DOHH2 (cell line): Measurements from ENCODE around the gene ZNF778.
"Not testable (repeated sequence)": the region's sequence is repeated elsewhere in the genome, so short reads cannot be mapped to it uniquely, and the experiment has no call there.

ENCODE experiments used
- H3F3A ChIP-seq: fragments of 200-600 bp; sonication (generic), shearing (Covaris generic); 2 replicates; pipeline ENCODE4 v1.6.0; 2016; ENCODE audit warnings: antibody characterized with exemption, mild to moderate bottlenecking; ENCODE audit not compliant: control insufficient read depth, insufficient read depth
- H3K27ac ChIP-seq: fragments of 200-600 bp; sonication (generic); 2 replicates; pipeline ENCODE4 v1.5.1; 2014; ENCODE audit warnings: low read depth, mild to moderate bottlenecking, low read length, moderate library complexity
- H3K27me3 ChIP-seq: fragments of 200-600 bp; sonication (generic); 2 replicates; pipeline ENCODE4 v1.6.1; 2014; ENCODE audit warnings: mild to moderate bottlenecking, low read length, mixed read lengths; ENCODE audit not compliant: control insufficient read depth
- H3K36me3 ChIP-seq: fragments of 200-600 bp; sonication (generic); 2 replicates; pipeline ENCODE4 v1.6.1; 2014; ENCODE audit warnings: mild to moderate bottlenecking, low read length, moderate library complexity, mixed read lengths; ENCODE audit not compliant: control insufficient read depth
- H3K4me1 ChIP-seq: fragments of 200-600 bp; sonication (generic); 2 replicates; pipeline ENCODE4 v1.6.1; 2014; ENCODE audit warnings: mild to moderate bottlenecking, low read length, mixed read lengths; ENCODE audit not compliant: control insufficient read depth
- H3K4me2 ChIP-seq: fragments of 200-600 bp; sonication (generic); 2 replicates; pipeline ENCODE4 v1.6.0; 2014; ENCODE audit warnings: mild to moderate bottlenecking, low read length, moderate library complexity
- H3K4me3 ChIP-seq: fragments of 200-600 bp; sonication (generic); 2 replicates; pipeline ENCODE4 v1.5.1; 2014; ENCODE audit warnings: mild to moderate bottlenecking, low read length, mixed read lengths
- H3K79me2 ChIP-seq: fragments of 200-600 bp; sonication (generic); 2 replicates; pipeline ENCODE4 v1.6.1; 2014; ENCODE audit warnings: mild to moderate bottlenecking, low read length, mixed read lengths; ENCODE audit not compliant: control insufficient read depth
- H3K9me2 ChIP-seq: fragments of 200-600 bp; sonication (generic); replicated peaks from 2 replicates; pipeline ENCODE4 v1.6.1; 2014; ENCODE audit warnings: mild to moderate bottlenecking, low read length, mixed read lengths; ENCODE audit not compliant: control insufficient read depth
- H3K9me3 ChIP-seq: fragments of 200-600 bp; sonication (generic); 2 replicates; pipeline ENCODE4 v1.6.1; 2014; ENCODE audit warnings: antibody characterized with exemption, low read length, mixed read lengths; ENCODE audit not compliant: control insufficient read depth, insufficient read depth
- H4K20me1 ChIP-seq: fragments of 200-600 bp; sonication (generic); 2 replicates; pipeline ENCODE4 v1.6.0; 2014; ENCODE audit warnings: low read depth, mild to moderate bottlenecking, antibody characterized with exemption, low read length, moderate library complexity; ENCODE audit not compliant: control insufficient read depth, insufficient read depth
- EZH2phosphoT487 ChIP-seq: fragments of 200-600 bp; sonication (generic); IDR thresholded peaks from 2 replicates; pipeline ENCODE4 v1.6.1; 2017; ENCODE audit warnings: borderline replicate concordance, mild to moderate bottlenecking, antibody characterized with exemption, low read length, moderate library complexity, mixed read lengths
- TF ChIP-seq, protein P1 (sequence below): fragments of 200-600 bp; sonication (generic); IDR thresholded peaks from one replicate; pipeline ENCODE4 v1.5.1; 2014; ENCODE audit warnings: antibody characterized with exemption, mild to moderate bottlenecking, low read depth, low read length; ENCODE audit not compliant: poor library complexity, severe bottlenecking

ZNF778 gene

DNA sequence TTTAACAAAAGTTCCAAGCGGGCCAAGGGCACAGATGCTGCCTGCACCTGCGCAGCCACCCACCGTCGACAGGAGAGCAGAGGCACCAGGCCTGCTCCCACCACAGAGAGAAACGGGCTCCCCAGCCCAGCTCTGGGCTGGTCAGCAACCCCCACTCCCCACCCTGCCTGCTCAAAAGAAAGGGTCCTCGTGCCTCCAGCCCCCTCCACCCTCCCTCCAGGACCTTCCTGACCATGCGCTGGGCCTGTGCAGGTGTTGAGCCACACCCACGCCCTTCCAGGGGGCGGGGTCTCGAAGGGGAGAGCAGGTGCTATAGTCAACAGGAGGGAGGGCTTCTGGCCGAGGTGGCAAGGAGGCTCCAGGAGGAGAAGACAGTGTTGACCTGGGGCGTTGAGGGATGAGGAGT is 25.3 kb downstream of the ZNF778 start:
- H3K4me3 ChIP-seq = no peak overlapping the region
- H3K27ac ChIP-seq = no peak overlapping the region
- TF ChIP-seq, protein P1, sequence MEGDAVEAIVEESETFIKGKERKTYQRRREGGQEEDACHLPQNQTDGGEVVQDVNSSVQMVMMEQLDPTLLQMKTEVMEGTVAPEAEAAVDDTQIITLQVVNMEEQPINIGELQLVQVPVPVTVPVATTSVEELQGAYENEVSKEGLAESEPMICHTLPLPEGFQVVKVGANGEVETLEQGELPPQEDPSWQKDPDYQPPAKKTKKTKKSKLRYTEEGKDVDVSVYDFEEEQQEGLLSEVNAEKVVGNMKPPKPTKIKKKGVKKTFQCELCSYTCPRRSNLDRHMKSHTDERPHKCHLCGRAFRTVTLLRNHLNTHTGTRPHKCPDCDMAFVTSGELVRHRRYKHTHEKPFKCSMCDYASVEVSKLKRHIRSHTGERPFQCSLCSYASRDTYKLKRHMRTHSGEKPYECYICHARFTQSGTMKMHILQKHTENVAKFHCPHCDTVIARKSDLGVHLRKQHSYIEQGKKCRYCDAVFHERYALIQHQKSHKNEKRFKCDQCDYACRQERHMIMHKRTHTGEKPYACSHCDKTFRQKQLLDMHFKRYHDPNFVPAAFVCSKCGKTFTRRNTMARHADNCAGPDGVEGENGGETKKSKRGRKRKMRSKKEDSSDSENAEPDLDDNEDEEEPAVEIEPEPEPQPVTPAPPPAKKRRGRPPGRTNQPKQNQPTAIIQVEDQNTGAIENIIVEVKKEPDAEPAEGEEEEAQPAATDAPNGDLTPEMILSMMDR = no peak
- TF ChIP-seq EZH2phosphoT487 = no peak
- H4K20me1 ChIP-seq = no peaks in the 10 kb centered on the region
- peaks cover 12% of the 10 kb centered on the region for H3K79me2 ChIP-seq
- no peaks in the 10 kb centered on the region for H3K9me2 ChIP-seq
- peaks cover 3% of the 10 kb centered on the region; the same call in 1 of the 2 replicates for H3K36me3 ChIP-seq
- H3K4me1 ChIP-seq = peaks cover 26% of the 10 kb centered on the region
- no peaks in the 10 kb centered on the region for H3K27me3 ChIP-seq
- peaks cover 4% of the 10 kb centered on the region; the same call in 1 of the 2 replicates for H3K9me3 ChIP-seq
- peak overlapping the region; percentile 31; the same call in 1 of the 2 replicates for H3K4me2 ChIP-seq
- H3F3A ChIP-seq = peaks cover 8% of the 10 kb centered on the region

DNA sequence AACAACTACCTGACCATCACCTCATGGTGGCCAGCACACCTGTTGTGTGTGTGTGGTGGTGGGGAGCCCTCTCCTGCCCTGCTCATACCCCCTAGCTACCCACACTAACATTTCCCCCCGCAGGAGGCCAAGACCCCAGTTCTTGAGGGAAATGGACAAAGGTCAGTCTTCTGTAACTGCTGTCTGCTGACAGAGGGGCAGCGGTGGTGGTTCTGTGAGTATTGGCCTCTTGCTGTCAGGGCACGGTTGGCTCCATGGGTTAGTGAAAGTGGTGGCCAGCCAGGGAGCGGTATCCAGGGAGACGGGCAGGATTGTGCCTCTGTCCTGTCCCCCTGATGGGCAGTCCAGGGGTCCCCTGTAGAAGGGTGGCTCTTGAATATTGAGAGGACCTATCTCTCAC is 26.2 kb downstream of the ZNF778 start:
- Histone ChIP-seq H3K4me3 (no peak overlapping the region), H3K27ac (no peak overlapping the region), H3K79me2 (peaks cover 12% of the 10 kb centered on the region), H3K9me3 (peaks cover 4% of the 10 kb centered on the region; the same call in 1 of the 2 replicates), H3K4me1 (peaks cover 26% of the 10 kb centered on the region), H3F3A (peaks cover 5% of the 10 kb centered on the region; the same call in 1 of the 2 replicates), H4K20me1 (no peaks in the 10 kb centered on the region), H3K4me2 (no peak overlapping the region), H3K27me3 (no peaks in the 10 kb centered on the region), H3K9me2 (no peaks in the 10 kb centered on the region), H3K36me3 (peaks cover 3% of the 10 kb centered on the region; the same call in 1 of the 2 replicates)
- no peak for TF ChIP-seq EZH2phosphoT487
- TF ChIP-seq, protein P1 = no peak

DNA sequence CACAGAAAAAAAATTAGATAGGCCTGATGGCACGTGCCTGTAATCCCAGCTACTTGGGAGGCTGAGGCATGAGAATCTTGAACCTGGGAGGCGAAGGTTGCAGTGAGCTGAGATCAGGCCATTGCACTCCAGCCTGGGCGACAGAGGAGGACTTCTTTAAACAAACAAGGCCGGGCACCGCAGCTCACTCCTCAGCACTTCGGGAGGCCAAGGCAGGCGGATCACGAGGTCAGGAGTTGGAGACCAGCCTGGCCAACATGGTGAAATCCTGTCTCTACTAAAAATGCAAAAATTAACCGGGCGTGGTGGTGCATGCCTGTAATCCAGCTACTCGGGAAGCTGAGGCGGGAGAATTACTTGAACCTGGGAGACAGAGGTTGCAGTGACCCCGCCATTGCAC is 26.8 kb downstream of the ZNF778 start:
- not testable (repeated sequence) for H3K9me3 ChIP-seq, H3K9me2 ChIP-seq, H3K4me2 ChIP-seq, H3K36me3 ChIP-seq, H4K20me1 ChIP-seq, H3K27me3 ChIP-seq, H3K27ac ChIP-seq, H3F3A ChIP-seq, H3K4me3 ChIP-seq
- Histone ChIP-seq H3K4me1 (peaks cover 26% of the 10 kb centered on the region), H3K79me2 (peaks cover 12% of the 10 kb centered on the region)

DNA sequence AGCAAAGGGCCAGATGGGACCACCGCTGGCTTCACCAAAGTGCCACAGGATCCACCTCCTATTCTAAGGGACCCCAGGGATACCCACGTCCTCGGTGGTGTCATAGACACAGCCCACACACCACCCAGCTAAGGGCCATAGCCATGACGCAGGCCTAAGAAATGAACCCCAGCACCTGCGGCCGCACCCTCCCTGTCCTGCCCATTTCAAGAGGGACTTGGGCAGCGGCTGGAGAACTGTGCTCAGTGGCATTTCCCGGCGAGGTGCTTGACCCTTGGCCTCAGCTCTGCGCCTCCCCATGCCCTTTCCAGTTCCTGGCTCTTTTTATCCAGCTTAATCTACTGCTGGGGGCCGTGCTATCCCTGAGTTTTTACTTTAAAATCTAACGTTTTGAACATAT is 27.3 kb downstream of the ZNF778 start:
- peaks cover 26% of the 10 kb centered on the region for H3K4me1 ChIP-seq
- no peak overlapping the region for H3K27ac ChIP-seq
- H3K79me2 ChIP-seq = peaks cover 12% of the 10 kb centered on the region
- peaks cover 3% of the 10 kb centered on the region; the same call in 1 of the 2 replicates for H3K9me3 ChIP-seq
- H3F3A ChIP-seq = peaks cover 5% of the 10 kb centered on the region; the same call in 1 of the 2 replicates
- TF ChIP-seq EZH2phosphoT487 = no peak
- TF ChIP-seq, protein P1 = no peak
- no peak overlapping the region for H3K4me3 ChIP-seq
- H3K27me3 ChIP-seq = no peaks in the 10 kb centered on the region
- no peaks in the 10 kb centered on the region for H4K20me1 ChIP-seq
- H3K4me2 ChIP-seq = no peak overlapping the region
- H3K36me3 ChIP-seq = peaks cover 3% of the 10 kb centered on the region; the same call in 1 of the 2 replicates
- no peaks in the 10 kb centered on the region for H3K9me2 ChIP-seq
